Fibroblast of gingiva (primary cell): ENCODE results near the gene MCTP1.

Source experiments
- DNase-seq: peaks from one replicate; pipeline ENCODE4 v3.0.0-alpha.2; 2011; ENCODE audit warnings: low read depth

The MCTP1 gene

GRCh38 chr5:94759022-94759421 lies 525.9 kb downstream of the MCTP1 start:
- DNase-seq: no peak

DNA sequence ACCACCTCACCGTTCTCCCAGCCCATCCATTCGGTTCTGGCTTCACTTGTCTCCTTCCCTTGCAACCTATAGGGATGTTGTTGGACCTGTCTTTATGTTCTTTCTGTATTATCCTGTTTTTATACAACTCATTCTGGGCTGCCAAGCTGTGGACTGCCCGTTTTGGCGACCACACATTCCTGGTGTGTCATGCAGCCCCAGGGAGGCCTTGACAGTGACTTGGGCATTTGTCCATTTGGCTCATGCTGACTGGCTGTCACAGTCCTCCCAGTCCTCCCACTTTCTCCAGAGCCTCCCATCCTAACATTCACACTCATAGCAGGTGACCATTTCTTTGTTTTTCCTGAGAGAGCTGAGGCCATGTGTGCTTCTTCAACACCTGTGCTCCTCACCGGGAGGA lies 530.1 kb downstream of the MCTP1 start:
- DNase-seq: no peak

GRCh38 chr5:94751460-94751859 lies 533.4 kb downstream of the MCTP1 start:
- no peak for DNase-seq

DNA sequence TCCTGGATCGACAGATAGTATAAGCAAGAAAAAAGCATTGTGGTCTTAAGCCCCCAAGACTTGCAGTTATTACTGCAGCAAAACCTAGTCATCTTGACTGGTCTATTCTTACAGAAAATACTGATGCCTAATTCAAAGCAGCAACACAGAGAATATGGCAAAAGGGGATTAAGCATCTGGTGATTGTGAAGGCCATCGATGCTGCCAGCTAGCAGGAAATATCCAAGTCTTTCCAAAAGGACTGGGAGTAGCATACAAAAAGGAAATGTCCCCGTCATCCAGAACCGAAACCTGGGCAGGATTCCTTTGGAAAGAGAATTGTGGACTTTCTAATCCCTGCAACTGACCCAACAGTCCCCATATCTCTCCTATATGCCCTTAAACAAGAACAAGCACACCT lies 534.2 kb downstream of the MCTP1 start:
- no peak for DNase-seq

DNA sequence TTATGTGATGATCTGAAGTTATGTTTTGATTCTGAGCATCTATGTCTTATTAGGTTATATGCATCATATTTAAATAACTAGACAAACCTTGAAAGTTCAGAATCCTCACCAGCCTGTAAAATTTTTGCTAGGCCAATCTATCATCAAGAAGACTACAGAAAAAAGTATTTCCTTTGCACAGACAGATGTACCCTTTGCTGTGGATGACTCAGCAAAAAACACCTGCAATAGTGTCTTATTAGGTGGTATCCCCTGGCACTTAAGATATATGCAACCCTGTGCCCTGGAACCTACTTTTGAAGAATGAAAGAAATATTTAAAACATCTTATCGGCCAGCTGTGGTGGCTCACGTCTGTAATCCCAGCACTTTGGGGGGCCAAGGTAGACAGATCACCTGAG lies 535.9 kb downstream of the MCTP1 start:
- DNase-seq: no peak

- DNase-seq: no peak
Observed at GRCh38 chr5:94748212-94748611, 536.7 kb downstream of the MCTP1 start.

- no peak for DNase-seq
Observed at GRCh38 chr5:94747371-94747770, 537.5 kb downstream of the MCTP1 start.

DNA sequence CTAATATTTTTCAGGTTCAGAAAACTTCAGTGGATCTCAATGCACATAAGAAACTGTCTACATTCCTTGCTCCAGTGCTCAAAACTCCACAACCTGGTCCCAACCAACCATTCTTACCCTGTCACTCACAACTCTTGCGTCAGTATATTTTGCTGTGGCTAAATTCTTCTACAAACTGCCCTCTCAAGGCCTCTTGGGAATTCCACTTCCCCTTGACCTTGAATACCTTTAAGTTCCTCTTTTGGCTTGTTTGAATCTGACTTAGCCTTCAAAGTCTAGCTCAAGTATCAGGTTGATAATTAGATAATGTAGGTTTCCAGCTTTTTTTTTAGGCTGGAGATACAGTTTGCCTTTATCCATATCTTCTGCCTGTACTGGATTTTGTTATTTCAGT lies 538.2 kb downstream of the MCTP1 start:
- no peak for DNase-seq

GRCh38 chr5:94745786-94746730 lies 538.8 kb downstream of the MCTP1 start:
- no peak for DNase-seq

- no peak for DNase-seq
Observed at GRCh38 chr5:94744906-94745305, 540.0 kb downstream of the MCTP1 start.

DNA sequence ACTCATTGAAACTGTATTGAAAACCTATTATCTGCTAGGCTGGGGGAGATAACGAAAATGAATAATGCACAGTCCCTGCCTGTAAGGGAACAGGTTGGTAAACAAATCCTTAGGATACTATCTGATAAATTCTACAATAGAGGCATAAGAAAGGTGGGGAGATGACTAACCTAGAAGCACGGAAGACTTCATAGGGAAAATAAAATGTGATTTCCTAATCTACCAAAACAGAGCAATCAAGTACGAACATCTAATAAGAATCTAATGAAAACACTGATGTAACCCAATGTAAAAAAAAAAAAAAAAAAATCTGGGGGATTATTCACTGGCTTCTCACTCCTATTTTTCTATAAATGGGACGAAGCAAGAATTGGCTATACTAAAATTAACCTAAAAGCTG lies 542.0 kb downstream of the MCTP1 start:
- no peak for DNase-seq

DNA sequence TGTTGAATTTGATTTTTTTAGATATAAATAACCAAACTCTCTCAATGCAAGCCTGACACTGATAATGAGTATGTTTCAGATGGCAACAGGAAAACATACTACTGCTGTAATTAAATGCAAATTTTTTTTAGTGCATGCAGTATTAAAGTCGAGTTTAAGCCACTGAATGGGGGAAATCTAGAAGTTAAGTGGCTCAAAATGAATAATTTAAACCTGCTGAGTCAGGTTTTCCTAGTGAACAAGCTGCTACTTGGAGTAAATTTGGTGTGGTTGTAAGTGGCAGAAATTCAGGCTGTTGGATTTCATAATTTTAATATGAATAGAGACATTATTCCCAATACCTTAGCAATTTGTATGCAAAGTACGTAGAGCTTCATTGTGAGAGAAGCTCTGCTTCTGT lies 544.6 kb downstream of the MCTP1 start:
- DNase-seq: no peak

DNA sequence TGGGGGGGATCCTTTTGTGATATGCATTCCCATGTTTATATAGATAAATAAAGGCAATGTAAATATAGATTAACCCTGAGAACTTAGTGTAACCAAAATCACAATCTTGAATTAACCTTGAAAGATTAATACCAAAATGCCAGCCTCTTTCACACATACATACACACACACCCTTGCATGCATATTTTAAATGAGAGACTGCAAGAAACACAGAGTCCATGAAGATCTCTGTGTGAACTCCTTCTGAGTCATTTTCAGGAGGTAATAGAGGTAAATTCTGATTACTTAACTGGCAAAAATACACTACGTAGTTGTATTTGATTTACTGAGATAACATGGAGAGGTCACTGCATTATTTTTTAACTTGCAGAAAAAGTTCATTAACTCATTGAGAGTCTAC lies 548.4 kb downstream of the MCTP1 start:
- no peak for DNase-seq

- DNase-seq: no peak
Observed at GRCh38 chr5:94731471-94731870, 553.4 kb downstream of the MCTP1 start.

- DNase-seq: no peak
Observed at GRCh38 chr5:94725142-94725541, 559.8 kb downstream of the MCTP1 start.

DNA sequence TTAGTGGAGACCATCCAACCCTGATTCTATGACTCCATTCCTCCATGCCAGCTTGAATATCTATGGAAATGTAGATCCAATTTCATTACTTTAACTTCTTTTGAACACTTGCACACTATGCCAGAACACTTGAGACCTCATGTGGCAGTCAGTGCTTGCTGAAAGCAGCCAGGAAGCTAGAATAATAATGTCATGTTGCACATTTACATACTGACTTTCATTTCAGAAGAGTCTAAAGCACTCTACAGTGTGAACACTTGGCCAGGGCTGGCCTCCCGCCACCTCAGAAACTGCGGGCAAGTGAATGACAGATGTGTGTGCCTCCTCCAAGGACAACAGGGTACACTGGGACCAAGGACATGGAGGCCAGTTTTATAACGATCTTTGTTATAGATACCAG lies 569.1 kb downstream of the MCTP1 start:
- DNase-seq: no peak

DNA sequence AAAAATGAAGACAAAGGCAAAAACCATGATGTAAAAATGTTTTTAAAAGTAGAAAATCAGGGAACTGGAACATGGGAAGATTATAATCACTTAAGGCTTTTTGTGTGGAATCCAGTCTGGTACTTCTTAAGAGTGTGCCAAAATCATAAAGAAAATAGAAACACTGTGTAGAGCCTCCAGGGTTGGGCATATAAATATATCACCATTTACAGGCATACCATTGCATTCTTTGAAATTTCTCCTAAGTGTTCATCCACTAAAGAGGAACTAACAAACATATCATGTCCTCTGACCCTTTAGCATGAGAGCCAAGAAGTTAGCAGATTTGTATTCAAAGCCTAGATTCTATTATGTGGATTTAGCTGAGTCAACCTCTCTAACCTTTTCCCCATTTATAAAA lies 573.1 kb downstream of the MCTP1 start:
- no peak for DNase-seq

- DNase-seq: no peak
Observed at GRCh38 chr5:94709277-94709676, 575.6 kb downstream of the MCTP1 start.

- no peak for DNase-seq
Observed at GRCh38 chr5:94707359-94707758, 577.5 kb downstream of the MCTP1 start.

GRCh38 chr5:94705427-94705826 lies 579.5 kb downstream of the MCTP1 start:
- DNase-seq: peak; percentile 31

- no peak for DNase-seq
Observed at GRCh38 chr5:94702729-94703128, 582.2 kb downstream of the MCTP1 start.

- no peak for DNase-seq
Observed at GRCh38 chr5:94700592-94700991, 584.3 kb downstream of the MCTP1 start.

GRCh38 chr5:94699562-94699961 lies 585.3 kb downstream of the MCTP1 start:
- no peak for DNase-seq

DNA sequence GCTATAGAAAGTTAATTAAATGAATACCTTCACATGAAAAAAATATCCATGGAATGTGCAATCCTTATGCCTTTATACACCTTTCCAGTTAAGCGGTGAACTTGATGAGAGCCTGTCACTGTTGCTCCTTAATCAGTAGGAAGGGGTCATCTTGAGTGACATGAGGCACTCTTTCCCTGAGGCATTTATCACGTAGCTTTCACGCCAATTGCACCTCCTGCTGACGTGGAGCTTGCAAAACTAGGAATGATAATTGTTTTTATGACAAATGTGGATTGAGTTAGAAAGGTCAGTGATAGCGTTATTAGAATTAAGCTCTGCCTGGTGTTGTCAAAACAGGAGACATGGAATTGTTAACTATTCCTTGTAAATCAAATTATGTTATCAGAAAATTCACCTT lies 586.7 kb downstream of the MCTP1 start:
- no peak for DNase-seq
